Measurements from ENCODE around the gene GALNT6. TPM values are rescaled to one million over a fixed set of nuclear protein-coding genes. Genes with fewer than 3 reads are reported as not detected.

Gene GALNT6
- total and polyA plus RNA-seq, 9 of the 15 experiments (the other 6 are each of a cell fraction or from before 2014, with no cell fraction given), result 1.5 to 8.6 (median 5.1) TPM

DNA sequence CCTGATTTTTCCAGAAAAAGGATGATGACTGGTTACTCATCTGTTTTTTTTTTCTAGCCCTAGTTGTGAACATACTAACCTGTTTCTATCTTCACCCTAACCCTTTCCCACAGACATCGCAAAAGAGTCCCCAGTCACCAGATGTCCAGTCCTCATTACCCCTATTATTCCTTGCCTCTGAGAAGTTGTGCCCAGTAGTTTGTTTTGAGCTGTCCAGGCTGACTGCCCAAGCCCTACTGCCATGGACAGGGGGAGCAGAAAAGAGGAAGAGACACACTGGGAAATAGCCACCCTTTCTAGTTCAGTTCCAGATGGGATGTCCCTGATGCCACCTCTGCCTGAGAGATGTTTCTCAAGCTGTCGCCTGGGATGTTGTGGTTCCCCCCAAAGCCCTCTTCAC lies 30.9 kb downstream of the GALNT6 start:
- Histone ChIP-seq H3K4me2 (ENCODE audit: insufficient read depth, low read length) (no peak overlapping the region), H3K4me3 (no peak overlapping the region), H3K9me3 (replicated peaks; ENCODE audit: control insufficient read depth, insufficient read depth, low read depth, low read length) (no peaks in the 10 kb centered on the region), H3K9ac (ENCODE audit: insufficient read depth in 1 of 2, low read depth in 2 of 2, low read length in 2 of 2) (no peak overlapping the region), H3K79me2 (ENCODE audit: control insufficient read depth, insufficient read depth, low read length) (no peaks in the 10 kb centered on the region), H3K4me1 (replicated peaks in 1 of 2; ENCODE audit: control insufficient read depth in 2 of 2, insufficient read depth in 2 of 2, low read length in 2 of 2) (peaks cover 22 to 26% of the 10 kb centered on the region in 2 experiments), H2AFZ (ENCODE audit: low read depth, low read length) (no peak overlapping the region), H3K27me3 (ENCODE audit: control insufficient read depth in 2 of 2, insufficient read depth in 2 of 2, low read length in 2 of 2) (no peaks in the 10 kb centered on the region), H3K9me1 (ENCODE audit: control insufficient read depth, insufficient read depth, low read length) (no peaks in the 10 kb centered on the region), H3K27ac (ENCODE audit: extremely low read depth, low read depth, low read length) (no peak overlapping the region), H4K20me1 (replicated peaks; ENCODE audit: control insufficient read depth, insufficient read depth, low read length) (no peaks in the 10 kb centered on the region), H3K36me3 (ENCODE audit: control insufficient read depth, insufficient read depth, low read length) (no peaks in the 10 kb centered on the region)
- FAIRE-seq, result no peak
- in situ Hi-C loops (cut with MboI), result no loop called here
- ChIA-PET CTCF (ENCODE audit: low intra/inter-chr PET ratio) (no interaction called here), POLR2A (interaction anchor here (0.7 kb wide), 2 partner anchors 9 to 131 kb away, joined by 3 read pairs; no protein-coding TSS in a partner anchor)
- BruUV-seq (replicated peaks), result no TSS peak
- no peak for ATAC-seq
- 78% methylated on average over 2 of the region's 2 CpGs for WGBS (ENCODE audit: insufficient coverage, low coverage, missing lambda C conversion rate)
- intact Hi-C loops (cut with micrococcal nuclease), result no loop called here
- no peak for DNase-seq (ENCODE audit: extremely low read depth in 1 of 4, low spot score in 3 of 4)
- TF ChIP-seq TAF1 (IDR thresholded peaks at IDR 0.05; ENCODE audit: control insufficient read depth, extremely low read depth, insufficient read depth, low read length, severe bottlenecking) (no peak), MTA1 (IDR thresholded peaks at IDR 0.05; ENCODE audit: borderline replicate concordance) (no peak), TBL1XR1 (IDR thresholded peaks at IDR 0.05; ENCODE audit: low read length in 2 of 2) (no peak), SPI1 (IDR thresholded peaks at IDR 0.05; ENCODE audit: borderline replicate concordance, low read depth, low read length) (peak; percentile 26; the same call in 1 of the 2 replicates), ADNP (tag; IDR thresholded peaks at IDR 0.05) (no peak)

GRCh38 chr12:51359851-51360250 lies 31.4 kb downstream of the GALNT6 start:
- H3K27ac ChIP-seq (ENCODE audit: extremely low read depth, low read depth, low read length), result no peak overlapping the region
- FAIRE-seq (no peak), DNase-seq (ENCODE audit: extremely low read depth in 1 of 4, low spot score in 3 of 4) (no peak), ATAC-seq (no peak)
- no peak overlapping the region for H2AFZ ChIP-seq (ENCODE audit: low read depth, low read length)
- no peaks in the 10 kb centered on the region for H4K20me1 ChIP-seq (replicated peaks; ENCODE audit: control insufficient read depth, insufficient read depth, low read length)
- no peaks in the 10 kb centered on the region for H3K9me1 ChIP-seq (ENCODE audit: control insufficient read depth, insufficient read depth, low read length)
- no peaks in the 10 kb centered on the region for H3K79me2 ChIP-seq (ENCODE audit: control insufficient read depth, insufficient read depth, low read length)
- no TSS peak for BruUV-seq (replicated peaks)
- H3K4me2 ChIP-seq (ENCODE audit: insufficient read depth, low read length), result no peak overlapping the region
- ChIA-PET POLR2A (interaction anchor here (0.7 kb wide), 1 partner anchor 132 kb away, joined by 3 read pairs; no protein-coding TSS in a partner anchor), CTCF (ENCODE audit: low intra/inter-chr PET ratio) (no interaction called here)
- in situ Hi-C loops (cut with MboI) (no loop called here), intact Hi-C loops (cut with micrococcal nuclease) (no loop called here)
- no peaks in the 10 kb centered on the region for H3K9me3 ChIP-seq (replicated peaks; ENCODE audit: control insufficient read depth, insufficient read depth, low read depth, low read length)
- H3K9ac ChIP-seq (ENCODE audit: insufficient read depth in 1 of 2, low read depth in 2 of 2, low read length in 2 of 2), result no peak overlapping the region
- H3K27me3 ChIP-seq (ENCODE audit: control insufficient read depth in 2 of 2, insufficient read depth in 2 of 2, low read length in 2 of 2), result no peaks in the 10 kb centered on the region
- no peaks in the 10 kb centered on the region for H3K36me3 ChIP-seq (ENCODE audit: control insufficient read depth, insufficient read depth, low read length)
- WGBS (ENCODE audit: insufficient coverage, low coverage, missing lambda C conversion rate), result 82% methylated on average over 4 of the region's 4 CpGs
- H3K4me1 ChIP-seq (replicated peaks in 1 of 2; ENCODE audit: control insufficient read depth in 2 of 2, insufficient read depth in 2 of 2, low read length in 2 of 2), result peaks cover 22 to 26% of the 10 kb centered on the region in 2 experiments
- no peak overlapping the region for H3K4me3 ChIP-seq
- TF ChIP-seq, protein P1, sequence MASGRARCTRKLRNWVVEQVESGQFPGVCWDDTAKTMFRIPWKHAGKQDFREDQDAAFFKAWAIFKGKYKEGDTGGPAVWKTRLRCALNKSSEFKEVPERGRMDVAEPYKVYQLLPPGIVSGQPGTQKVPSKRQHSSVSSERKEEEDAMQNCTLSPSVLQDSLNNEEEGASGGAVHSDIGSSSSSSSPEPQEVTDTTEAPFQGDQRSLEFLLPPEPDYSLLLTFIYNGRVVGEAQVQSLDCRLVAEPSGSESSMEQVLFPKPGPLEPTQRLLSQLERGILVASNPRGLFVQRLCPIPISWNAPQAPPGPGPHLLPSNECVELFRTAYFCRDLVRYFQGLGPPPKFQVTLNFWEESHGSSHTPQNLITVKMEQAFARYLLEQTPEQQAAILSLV (tag; IDR thresholded peaks at IDR 0.05), result no peak
- no peak for TF ChIP-seq JUND (IDR thresholded peaks at IDR 0.05; ENCODE audit: borderline replicate concordance, low read depth, low read length)
- TF ChIP-seq JUND (tag; IDR thresholded peaks at IDR 0.05; ENCODE audit: borderline replicate concordance, low read depth, low read length), result no peak
- no peak for TF ChIP-seq ETV1 (tag; conservative IDR thresholded peaks at IDR 0.05; ENCODE audit: low read depth)
- TF ChIP-seq SNIP1 (IDR thresholded peaks at IDR 0.05; ENCODE audit: low read depth), result no peak
- TF ChIP-seq CC2D1A (IDR thresholded peaks at IDR 0.05), result no peak
